C4-2B (cell line): ENCODE results near the gene LMO7.

Source experiments
- CTCF ChIP-seq: fragments of 450-650 bp; conservative IDR thresholded peaks from 2 replicates; pipeline ENCODE4 v1.5.1; 2017; ENCODE audit warnings: mild to moderate bottlenecking
- ZFX ChIP-seq: fragments of 450-650 bp; IDR thresholded peaks from 2 replicates; pipeline ENCODE4 v1.6.1; 2017

- no peak for TF ChIP-seq CTCF
- no peak for TF ChIP-seq ZFX
Observed at GRCh38 chr13:75685239-75685697, 49.1 kb downstream of the LMO7 start.
